Islet precursor cell (in vitro differentiated cells): ENCODE measurements around the gene GABBR2.

Experiments used
- DNase-seq: peaks from one replicate; pipeline ENCODE4 v3.0.0-alpha.2; 2018

Gene GABBR2

GRCh38 chr9:98332405-98332831, 376.3 kb downstream of the GABBR2 start:
- DNase-seq = peak; percentile 11

- peak; percentile 32 for DNase-seq
These were observed 377.0 kb downstream of the GABBR2 start for GRCh38 chr9:98331536-98332259.

- DNase-seq = peak; percentile 9
These were observed 377.9 kb downstream of the GABBR2 start for GRCh38 chr9:98330831-98331230.

DNA sequence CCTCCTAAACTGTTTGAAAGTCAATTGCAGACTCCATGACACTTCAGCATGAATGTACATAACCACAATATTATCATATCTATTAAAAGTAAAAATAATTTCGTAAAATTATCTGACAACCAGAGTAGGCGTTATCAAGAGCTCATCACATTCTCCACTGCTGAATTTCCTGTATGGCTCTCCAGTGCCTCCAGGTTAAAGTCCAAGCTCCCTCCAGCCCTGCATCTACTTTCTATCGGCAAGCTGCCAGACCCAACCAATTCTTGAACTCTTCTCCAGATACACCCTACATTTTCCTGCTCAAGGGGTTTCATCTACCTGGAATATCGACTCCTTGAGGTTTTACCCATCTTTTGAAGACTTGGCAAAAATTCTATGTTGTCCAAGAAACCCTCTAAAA, 378.8 kb downstream of the GABBR2 start:
- DNase-seq = peak; percentile 19

GRCh38 chr9:98329281-98329680, 379.5 kb downstream of the GABBR2 start:
- peak; percentile 18 for DNase-seq

GRCh38 chr9:98328770-98329169, 380.0 kb downstream of the GABBR2 start:
- peak; percentile 12 for DNase-seq

- no peak for DNase-seq
These were observed 380.6 kb downstream of the GABBR2 start for GRCh38 chr9:98328141-98328540.

- no peak for DNase-seq
These were observed 381.5 kb downstream of the GABBR2 start for GRCh38 chr9:98327249-98327561.

GRCh38 chr9:98326459-98327248, 382.1 kb downstream of the GABBR2 start:
- peak; percentile 26 for DNase-seq

GRCh38 chr9:98324801-98325200, 383.9 kb downstream of the GABBR2 start:
- peak; percentile 8 for DNase-seq

DNA sequence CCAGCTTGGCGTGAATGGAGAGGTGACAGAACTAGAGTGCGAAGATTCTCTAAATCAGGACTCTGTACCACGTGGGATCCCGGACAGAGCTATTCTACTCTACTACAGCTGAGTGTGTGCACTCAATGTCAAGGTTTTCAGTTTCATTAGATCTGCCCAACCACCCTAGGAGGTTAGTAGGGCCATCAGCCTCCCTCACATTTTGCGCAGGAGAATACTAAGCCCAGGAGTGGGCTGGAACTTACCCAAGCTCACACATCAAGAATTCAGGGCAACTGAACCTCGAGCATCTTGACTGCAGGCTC, 385.0 kb downstream of the GABBR2 start:
- no peak for DNase-seq

DNA sequence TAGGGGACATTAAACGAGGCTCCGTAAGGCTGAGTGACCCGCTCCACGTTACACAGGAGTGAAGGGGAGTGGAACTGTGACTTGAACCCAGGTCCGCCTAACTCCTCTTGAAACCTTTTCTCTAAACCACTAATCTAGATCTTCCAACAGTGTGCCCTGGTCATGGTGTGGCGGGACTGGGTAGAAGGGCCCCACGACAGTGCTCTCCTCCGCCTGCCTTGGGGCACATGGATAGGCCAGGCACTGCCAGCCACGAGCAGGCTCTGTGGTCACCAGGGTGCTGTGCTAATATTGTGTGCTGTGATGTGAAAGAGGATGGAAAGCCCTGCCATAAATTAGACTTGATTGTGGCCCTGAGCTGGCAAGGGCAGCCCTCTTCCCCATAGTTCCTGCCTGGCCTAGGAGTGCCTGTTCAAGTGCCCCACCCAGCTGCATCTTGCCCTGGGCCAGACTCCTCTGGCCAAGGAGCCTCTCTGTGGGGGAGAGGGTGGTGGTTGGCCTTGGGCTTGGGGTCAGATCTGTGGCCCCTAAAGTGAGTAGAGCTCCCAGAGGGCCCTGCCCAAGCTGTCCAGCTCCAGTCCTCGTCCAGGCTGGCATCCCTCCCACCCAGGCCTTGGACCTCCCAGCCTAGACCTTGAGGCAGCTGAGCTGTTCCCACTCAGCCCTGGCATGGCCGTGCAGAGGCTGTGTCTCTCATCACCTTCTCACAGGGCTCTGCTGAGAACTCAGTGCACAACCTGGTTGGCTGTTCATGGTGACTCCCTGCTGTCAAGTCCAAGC, 385.5 kb downstream of the GABBR2 start:
- DNase-seq = peak; percentile 38

DNA sequence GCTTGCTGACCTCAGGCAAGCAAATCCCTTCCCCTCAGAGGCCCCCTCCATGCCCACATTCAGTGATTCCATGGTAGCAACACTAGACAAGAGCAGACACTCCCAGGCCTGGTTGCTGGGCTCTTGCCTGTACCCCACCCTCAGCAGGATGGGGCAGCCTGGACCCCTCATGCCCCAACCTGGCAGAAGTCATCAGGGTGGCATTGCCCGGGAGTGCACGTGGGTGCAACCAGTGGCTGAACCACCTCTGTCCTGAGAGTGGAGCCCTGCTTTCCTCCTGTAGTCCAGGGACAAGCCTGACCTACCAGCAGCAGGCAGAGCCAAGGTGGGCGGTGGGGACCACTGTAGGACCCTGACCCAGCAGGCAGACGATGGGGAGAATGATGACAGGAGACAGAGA, 387.5 kb downstream of the GABBR2 start:
- peak; percentile 35 for DNase-seq

GRCh38 chr9:98318834-98319478, 389.8 kb downstream of the GABBR2 start:
- peak; percentile 67 for DNase-seq

DNA sequence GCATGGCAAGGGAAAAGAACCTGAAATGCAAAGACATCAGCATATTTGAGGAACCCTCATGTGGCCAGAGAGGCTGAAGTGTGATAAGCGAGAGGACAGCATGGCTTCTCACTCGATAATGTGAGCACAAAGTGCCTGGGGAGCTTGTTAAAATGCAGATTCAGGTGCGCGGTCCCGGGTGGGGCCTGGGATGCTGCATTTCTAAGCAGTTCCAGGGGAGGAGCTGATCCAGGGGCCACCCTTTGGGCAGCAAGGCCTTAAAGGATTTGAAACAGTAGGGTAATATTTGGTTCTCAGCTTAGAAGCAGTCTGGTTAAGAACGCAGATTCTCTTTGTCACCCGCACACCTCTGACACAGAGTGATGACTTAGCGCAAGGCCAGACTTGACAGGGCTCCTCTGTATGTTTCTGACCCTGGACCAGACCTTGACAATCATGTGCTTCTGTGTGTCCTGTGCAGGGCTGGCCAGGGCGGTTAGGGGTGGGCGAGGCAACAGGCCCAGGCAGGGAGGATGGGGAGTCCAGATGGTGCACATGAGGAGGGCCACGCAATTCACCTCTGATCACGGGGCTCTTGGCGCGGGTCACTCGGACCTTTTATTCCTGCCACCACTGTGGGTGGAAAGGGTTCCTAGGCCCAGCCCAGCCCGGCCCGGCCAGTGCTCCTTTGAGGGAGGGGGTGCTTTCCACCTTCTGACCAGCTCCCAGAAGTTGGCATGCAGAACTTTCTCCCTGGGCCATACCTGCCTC, 390.5 kb downstream of the GABBR2 start:
- DNase-seq = no peak

GRCh38 chr9:98317134-98317857, 391.4 kb downstream of the GABBR2 start:
- no peak for DNase-seq

GRCh38 chr9:98316445-98317133, 392.1 kb downstream of the GABBR2 start:
- DNase-seq = no peak

DNA sequence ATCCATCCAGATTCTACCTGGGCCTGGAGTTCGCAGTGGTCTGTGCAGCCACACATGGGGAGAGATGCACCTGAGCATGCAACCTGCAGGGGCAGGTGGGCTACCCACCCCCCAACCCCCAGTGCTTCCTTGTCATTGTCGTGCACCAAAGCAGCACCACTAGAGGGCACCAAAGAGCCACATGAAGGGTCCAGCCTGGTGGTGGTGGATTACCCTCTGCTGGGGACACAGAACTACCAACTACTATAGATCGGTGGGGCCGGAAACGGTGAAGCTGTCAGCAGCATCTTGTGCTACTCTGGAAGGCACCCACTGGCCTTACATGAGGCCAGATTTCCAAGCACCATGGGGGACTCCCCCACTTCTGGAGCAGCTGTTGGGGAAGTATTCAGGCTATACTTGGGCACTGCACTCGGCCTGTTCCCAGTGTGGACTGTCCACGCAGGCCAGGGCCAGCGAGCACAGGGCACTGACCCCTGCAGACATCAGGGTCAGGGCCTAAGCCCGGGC, 393.1 kb downstream of the GABBR2 start:
- peak; percentile 93 for DNase-seq

DNA sequence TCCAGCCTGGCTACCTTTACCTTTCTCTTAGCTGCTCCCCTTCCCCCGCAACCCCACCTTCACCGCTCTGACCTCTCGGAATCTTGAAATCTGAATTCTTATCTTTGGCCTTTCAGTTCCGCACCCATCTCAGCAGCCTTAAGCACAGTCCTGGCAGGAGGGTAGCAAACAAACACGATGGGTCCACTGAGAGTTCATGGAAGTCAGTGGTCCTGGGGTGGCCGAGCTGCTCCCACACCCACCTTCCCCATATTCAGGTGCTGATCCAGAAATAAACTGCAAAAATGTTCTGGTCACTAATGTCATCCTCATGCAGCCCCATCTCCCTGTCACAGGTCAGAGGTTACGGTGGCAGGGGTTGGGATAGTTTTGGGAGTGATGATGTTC, 393.7 kb downstream of the GABBR2 start:
- no peak for DNase-seq

DNA sequence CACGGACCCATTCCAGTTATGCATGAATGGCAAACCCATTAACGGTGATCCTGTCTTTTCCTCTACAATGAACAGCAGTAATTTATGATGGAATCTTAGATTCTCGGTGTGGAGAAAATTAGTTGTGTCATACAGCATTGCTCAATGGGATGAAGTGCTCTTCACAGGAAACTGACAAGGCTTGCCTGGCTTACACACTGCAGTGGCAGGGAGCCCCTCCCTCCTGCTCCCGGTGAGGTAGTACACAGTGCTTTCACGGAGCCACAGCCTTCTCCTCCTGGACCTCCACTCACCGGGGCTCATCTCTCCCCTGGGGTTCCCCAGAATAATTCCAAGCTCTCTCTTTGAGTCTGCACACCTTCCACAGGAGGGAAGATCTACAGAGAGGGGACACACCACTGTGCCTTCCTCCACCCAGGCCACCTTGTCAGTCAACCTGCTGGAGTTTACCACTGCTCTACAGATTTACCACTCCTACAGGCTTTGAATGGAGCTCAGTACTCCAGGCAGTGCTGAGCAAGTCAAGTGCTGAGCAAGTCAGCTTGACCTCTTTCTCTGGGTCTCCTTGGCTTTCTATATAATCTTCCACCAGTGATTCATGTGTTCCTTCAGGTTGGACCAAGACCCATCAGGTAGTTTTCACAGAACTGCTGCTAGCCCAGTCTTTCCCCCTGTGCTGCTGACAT, 394.2 kb downstream of the GABBR2 start:
- DNase-seq = no peak
